ENCODE measurements around the gene SPPL2B. TPM values are rescaled to one million over a fixed set of nuclear protein-coding genes. Genes with fewer than 3 reads are reported as not detected.
"Not testable (repeated sequence)": the region's sequence is repeated elsewhere in the genome, so short reads cannot be mapped to it uniquely, and the experiment has no call there.

Gene SPPL2B
- total and polyA plus RNA-seq, 4 experiments from 2014 or later = 6.2 to 82.8 (median 43.1) TPM

- ChIA-PET POLR2A (ENCODE audit: partially characterized antibody) (no interaction called here), CTCF (ENCODE audit: partially characterized antibody) (interaction anchor here (1.1 to 9.3 kb wide), 2 partner anchors 113 to 238 kb away, joined by 4 to 81 read pairs; partner anchors contain the start of gene AP3D1)
- Mint-ChIP-seq H3K27me3 (peaks cover 2 to 4% of the 10 kb centered on the region in 2 donors), H3K36me3 (no peaks in the 10 kb centered on the region), H3K4me1 (peaks cover 2 to 12% (median 4%) of the 10 kb centered on the region in 4 donors), H3K27ac (peak overlapping the region in 2 of 7 donors; percentile 19 to 47), H3K4me3 (no peak overlapping the region), H3K9me3 (no peaks in the 10 kb centered on the region)
- Histone ChIP-seq H3K9me3 (ENCODE audit: control insufficient read depth in 1 of 2, low read length in 2 of 2) (no peaks in the 10 kb centered on the region), H3K27ac (ENCODE audit: low read depth, low read length) (no peak overlapping the region), H3K4me1 (ENCODE audit: insufficient read depth, low read length) (no peaks in the 10 kb centered on the region), H3K4me3 (ENCODE audit: low read length in 2 of 2) (no peak overlapping the region), H3K36me3 (ENCODE audit: insufficient read depth, low read length) (no peaks in the 10 kb centered on the region), H3K27me3 (ENCODE audit: insufficient read depth, low read length) (no peaks in the 10 kb centered on the region)
- intact Hi-C loops (cut with micrococcal nuclease) = no loop called here
- no peak for DNase-seq
These were observed 61.1 kb downstream of the SPPL2B start for GRCh38 chr19:2389594-2389993.

- intact Hi-C loops (cut with micrococcal nuclease) = loop anchor here (1.0 kb wide), 1 partner anchor 155 kb away; the partner anchor contains the start of genes PLEKHJ1 and SF3A2
- Mint-ChIP-seq H3K36me3 (no peaks in the 10 kb centered on the region), H3K9me3 (no peaks in the 10 kb centered on the region), H3K4me1 (peaks cover 2 to 15% (median 4%) of the 10 kb centered on the region in 4 donors), H3K4me3 (peak overlapping the region in 1 of 8 donors; percentile 78), H3K27ac (peak overlapping the region in 2 of 7 donors; percentile 53 to 69), H3K27me3 (peaks cover 2% of the 10 kb centered on the region in 2 donors)
- Histone ChIP-seq H3K4me1 (ENCODE audit: insufficient read depth, low read length) (no peaks in the 10 kb centered on the region), H3K27me3 (ENCODE audit: insufficient read depth, low read length) (no peaks in the 10 kb centered on the region), H3K9me3 (ENCODE audit: control insufficient read depth in 1 of 2, low read length in 2 of 2) (no peaks in the 10 kb centered on the region), H3K4me3 (ENCODE audit: low read length in 2 of 2) (no peak overlapping the region), H3K36me3 (ENCODE audit: insufficient read depth, low read length) (no peaks in the 10 kb centered on the region), H3K27ac (ENCODE audit: low read depth, low read length) (no peak overlapping the region)
- ChIA-PET CTCF (ENCODE audit: partially characterized antibody) (interaction anchor here (0.6 to 9.3 kb wide), 13 partner anchors 9 to 553 kb away, joined by 3 to 81 read pairs (median 3); partner anchors contain the start of gene PLEKHJ1), POLR2A (ENCODE audit: partially characterized antibody) (interaction anchor here (0.7 to 3.7 kb wide), 3 partner anchors 36 to 121 kb away, joined by 3 to 25 read pairs (median 7); partner anchors contain the start of gene TIMM13)
- peak; percentile 50 to 66 (median 51) for DNase-seq
These were observed 62.7 kb downstream of the SPPL2B start for GRCh38 chr19:2391118-2391725.

GRCh38 chr19:2392366-2392765 is 63.9 kb downstream of the SPPL2B start:
- Histone ChIP-seq H3K27me3 (ENCODE audit: insufficient read depth, low read length) (no peaks in the 10 kb centered on the region), H3K4me1 (ENCODE audit: insufficient read depth, low read length) (no peaks in the 10 kb centered on the region), H3K9me3 (ENCODE audit: control insufficient read depth in 1 of 2, low read length in 2 of 2) (no peaks in the 10 kb centered on the region), H3K27ac (ENCODE audit: low read depth, low read length) (no peak overlapping the region), H3K4me3 (ENCODE audit: low read length in 2 of 2) (no peak overlapping the region), H3K36me3 (ENCODE audit: insufficient read depth, low read length) (no peaks in the 10 kb centered on the region)
- Mint-ChIP-seq H3K9me3 (no peaks in the 10 kb centered on the region), H3K27ac (no peak overlapping the region), H3K4me1 (peaks cover 2 to 15% (median 4%) of the 10 kb centered on the region in 4 donors), H3K27me3 (peaks cover 2% of the 10 kb centered on the region in 2 donors), H3K36me3 (no peaks in the 10 kb centered on the region), H3K4me3 (no peak overlapping the region)
- intact Hi-C loops (cut with micrococcal nuclease) = no loop called here
- CTCF ChIA-PET (ENCODE audit: partially characterized antibody) = interaction anchor here (0.6 to 9.3 kb wide), 24 partner anchors 8 to 554 kb away, joined by 3 to 81 read pairs (median 4); partner anchors contain the start of gene PLEKHJ1
- no peak for DNase-seq
- POLR2A ChIA-PET (ENCODE audit: partially characterized antibody) = interaction anchor here (0.8 to 3.7 kb wide), 5 partner anchors 118 to 156 kb away, joined by 4 to 25 read pairs (median 5); partner anchors contain the start of gene PLEKHJ1

- H3K27me3 Mint-ChIP-seq; H3K4me1 ChIP-seq (ENCODE audit: insufficient read depth, low read length); H3K27me3 ChIP-seq (ENCODE audit: insufficient read depth, low read length); H3K36me3 Mint-ChIP-seq; H3K4me3 ChIP-seq (ENCODE audit: low read length in 2 of 2); H3K9me3 ChIP-seq (ENCODE audit: control insufficient read depth in 1 of 2, low read length in 2 of 2); H3K27ac ChIP-seq (ENCODE audit: low read depth, low read length); DNase-seq; H3K9me3 Mint-ChIP-seq; H3K27ac Mint-ChIP-seq; intact Hi-C loops (cut with micrococcal nuclease); H3K36me3 ChIP-seq (ENCODE audit: insufficient read depth, low read length): not testable (repeated sequence)
- ChIA-PET POLR2A (ENCODE audit: partially characterized antibody) (interaction anchor here (0.8 to 3.7 kb wide), 5 partner anchors 119 to 157 kb away, joined by 4 to 25 read pairs (median 5); partner anchors contain the start of gene PLEKHJ1), CTCF (ENCODE audit: partially characterized antibody) (interaction anchor here (0.8 to 9.3 kb wide), 20 partner anchors 9 to 495 kb away, joined by 3 to 81 read pairs (median 4); partner anchors contain the start of gene PLEKHJ1)
- Mint-ChIP-seq H3K4me3 (peak overlapping the region in 1 of 8 donors; percentile 54), H3K4me1 (peaks cover 2 to 15% (median 4%) of the 10 kb centered on the region in 4 donors)
These were observed 64.4 kb downstream of the SPPL2B start for GRCh38 chr19:2392899-2393298.

- Mint-ChIP-seq H3K4me3 (peak overlapping the region in 3 of 8 donors; percentile 61 to 86 (median 77)), H3K27ac (peak overlapping the region in 2 of 7 donors; percentile 66 to 78), H3K9me3 (no peaks in the 10 kb centered on the region), H3K4me1 (peaks cover 2 to 15% (median 4%) of the 10 kb centered on the region in 4 donors), H3K36me3 (no peaks in the 10 kb centered on the region), H3K27me3 (peaks cover 2% of the 10 kb centered on the region in 2 donors)
- intact Hi-C loops (cut with micrococcal nuclease) = no loop called here
- Histone ChIP-seq H3K36me3 (ENCODE audit: insufficient read depth, low read length) (no peaks in the 10 kb centered on the region), H3K9me3 (ENCODE audit: control insufficient read depth in 1 of 2, low read length in 2 of 2) (no peaks in the 10 kb centered on the region), H3K4me1 (ENCODE audit: insufficient read depth, low read length) (no peaks in the 10 kb centered on the region), H3K4me3 (ENCODE audit: low read length in 2 of 2) (no peak overlapping the region), H3K27ac (ENCODE audit: low read depth, low read length) (no peak overlapping the region), H3K27me3 (ENCODE audit: insufficient read depth, low read length) (no peaks in the 10 kb centered on the region)
- ChIA-PET CTCF (ENCODE audit: partially characterized antibody) (interaction anchor here (0.6 to 9.3 kb wide), 11 partner anchors 10 to 465 kb away, joined by 3 to 81 read pairs (median 4); no protein-coding TSS in a partner anchor), POLR2A (ENCODE audit: partially characterized antibody) (interaction anchor here (0.6 to 3.7 kb wide), 5 partner anchors 62 to 243 kb away, joined by 3 to 25 read pairs (median 4); no protein-coding TSS in a partner anchor)
- no peak for DNase-seq
These were observed 65.6 kb downstream of the SPPL2B start for GRCh38 chr19:2394054-2394441.

- no peak overlapping the region for H3K4me3 ChIP-seq (ENCODE audit: low read length in 2 of 2)
- intact Hi-C loops (cut with micrococcal nuclease) = no loop called here
- no peaks in the 10 kb centered on the region for H3K36me3 Mint-ChIP-seq
- H3K4me3 Mint-ChIP-seq = peak overlapping the region in 5 of 8 donors; percentile 49 to 86 (median 70)
- H3K9me3 ChIP-seq (ENCODE audit: control insufficient read depth in 1 of 2, low read length in 2 of 2) = no peaks in the 10 kb centered on the region
- peaks cover 2 to 15% (median 4%) of the 10 kb centered on the region in 4 donors for H3K4me1 Mint-ChIP-seq
- H3K27ac ChIP-seq (ENCODE audit: low read depth, low read length) = no peak overlapping the region
- no peaks in the 10 kb centered on the region for H3K36me3 ChIP-seq (ENCODE audit: insufficient read depth, low read length)
- ChIA-PET CTCF (ENCODE audit: partially characterized antibody) (interaction anchor here (0.6 to 9.3 kb wide), 8 partner anchors 9 to 466 kb away, joined by 3 to 81 read pairs (median 6); no protein-coding TSS in a partner anchor), POLR2A (ENCODE audit: partially characterized antibody) (interaction anchor here (0.9 to 3.7 kb wide), 6 partner anchors 66 to 243 kb away, joined by 3 to 25 read pairs (median 4); partner anchors contain the start of genes LSM7 and SPPL2B)
- no peak for DNase-seq
- H3K4me1 ChIP-seq (ENCODE audit: insufficient read depth, low read length) = no peaks in the 10 kb centered on the region
- H3K9me3 Mint-ChIP-seq = no peaks in the 10 kb centered on the region
- H3K27me3 Mint-ChIP-seq = peaks cover 2% of the 10 kb centered on the region in 2 donors
- no peaks in the 10 kb centered on the region for H3K27me3 ChIP-seq (ENCODE audit: insufficient read depth, low read length)
- peak overlapping the region in 1 of 7 donors; percentile 66 for H3K27ac Mint-ChIP-seq
These were observed 66.2 kb downstream of the SPPL2B start for GRCh38 chr19:2394442-2395292.
